NCI-H1694 (cell line): ENCODE measurements around the gene OSTF1.

Experiments
- DNase-seq: peaks from one replicate; lab custom pipeline; 2025; lab: John Stamatoyannopoulos, UW

OSTF1 gene

DNA sequence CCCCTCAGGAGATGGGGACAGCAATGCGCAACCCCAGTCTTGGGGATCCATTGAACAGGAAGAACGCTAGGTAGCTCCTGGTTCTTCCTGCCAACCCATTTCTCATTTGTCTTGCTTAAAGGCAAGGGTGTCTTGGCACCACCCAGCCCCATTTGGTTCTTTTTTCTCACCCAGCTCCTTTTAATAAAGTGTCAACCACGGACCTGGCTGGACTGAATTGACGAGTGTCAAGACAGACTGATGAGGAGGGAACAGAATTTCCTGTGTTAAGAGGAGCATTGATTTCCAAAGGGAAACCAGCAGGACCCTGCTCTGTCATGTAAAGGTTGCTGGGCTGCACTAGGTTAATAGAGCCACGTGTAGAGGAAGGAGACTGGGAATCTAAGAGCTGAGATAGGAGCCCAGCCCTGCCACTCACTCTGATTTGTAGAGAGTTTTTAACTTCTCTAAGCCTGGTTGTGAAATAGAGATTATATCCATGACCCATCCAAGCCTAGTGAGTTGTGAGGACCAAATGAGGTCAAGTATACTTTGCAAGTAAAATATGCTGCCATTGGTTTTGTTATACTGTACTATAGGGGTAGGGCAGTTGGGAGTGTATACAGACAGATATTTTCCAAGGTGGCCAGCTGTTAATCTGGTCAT, 33.7 kb downstream of the OSTF1 start:
- DNase-seq, result no peak

DNA sequence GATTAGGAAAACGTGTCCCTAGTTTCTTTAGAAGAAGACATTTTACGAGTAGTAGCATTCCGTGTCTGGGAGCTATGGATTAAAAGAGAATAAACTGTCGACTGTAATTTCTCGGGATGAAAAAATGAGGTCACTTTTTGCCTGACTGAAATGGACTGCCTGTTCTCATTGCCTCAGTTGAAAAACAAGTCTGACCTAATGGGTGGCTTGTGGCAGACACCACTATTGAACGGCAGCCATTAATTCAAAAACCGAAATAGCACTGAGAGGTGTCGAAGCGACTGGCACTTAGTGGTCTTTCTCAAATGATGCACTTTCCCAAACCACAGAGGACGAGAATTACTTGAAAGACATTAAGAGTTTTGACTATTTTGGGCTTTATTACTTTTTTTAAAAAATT, 35.4 kb downstream of the OSTF1 start:
- no peak for DNase-seq

- no peak for DNase-seq
Observed at GRCh38 chr9:75128535-75128934, 40.2 kb downstream of the OSTF1 start.

DNA sequence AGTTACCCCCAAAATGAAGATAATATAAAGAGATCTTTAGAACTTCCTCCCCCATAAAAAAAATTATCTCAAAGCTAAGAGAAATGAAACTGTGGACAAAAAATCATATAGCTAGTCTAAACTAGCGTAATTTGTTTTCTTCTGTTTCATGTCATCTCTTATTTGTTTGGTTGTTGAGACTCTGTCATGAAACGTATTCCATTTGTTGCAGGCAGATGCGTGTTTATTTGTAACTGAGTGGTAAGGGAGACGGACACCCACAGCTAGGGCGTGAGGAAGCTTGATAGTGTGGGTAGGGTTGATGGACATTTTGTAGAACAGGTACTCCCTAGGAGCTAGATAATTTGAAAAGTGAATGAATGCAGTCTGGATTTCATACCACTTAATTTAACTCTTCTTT, 41.9 kb downstream of the OSTF1 start:
- DNase-seq, result no peak

- DNase-seq, result no peak
Observed at GRCh38 chr9:75130621-75131230, 42.4 kb downstream of the OSTF1 start.

DNA sequence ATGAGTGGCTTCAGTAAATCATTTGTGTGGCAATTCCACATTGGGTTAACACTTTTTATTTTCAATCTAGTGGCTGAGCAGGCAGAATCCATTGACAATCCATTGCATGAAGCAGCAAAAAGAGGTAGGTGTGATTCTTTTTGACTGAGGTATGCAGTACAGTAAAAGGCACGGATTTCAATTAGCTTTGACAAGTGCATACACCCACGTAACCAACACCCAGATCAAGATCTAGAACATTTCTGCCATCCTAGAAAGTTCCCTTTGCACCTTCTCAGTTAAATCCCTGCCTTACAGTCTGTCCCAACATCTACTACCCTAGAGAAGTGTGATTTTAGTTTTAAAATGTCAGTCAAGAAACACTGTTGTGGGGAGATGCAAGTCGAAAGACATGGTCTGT, 43.4 kb downstream of the OSTF1 start:
- no peak for DNase-seq

DNA sequence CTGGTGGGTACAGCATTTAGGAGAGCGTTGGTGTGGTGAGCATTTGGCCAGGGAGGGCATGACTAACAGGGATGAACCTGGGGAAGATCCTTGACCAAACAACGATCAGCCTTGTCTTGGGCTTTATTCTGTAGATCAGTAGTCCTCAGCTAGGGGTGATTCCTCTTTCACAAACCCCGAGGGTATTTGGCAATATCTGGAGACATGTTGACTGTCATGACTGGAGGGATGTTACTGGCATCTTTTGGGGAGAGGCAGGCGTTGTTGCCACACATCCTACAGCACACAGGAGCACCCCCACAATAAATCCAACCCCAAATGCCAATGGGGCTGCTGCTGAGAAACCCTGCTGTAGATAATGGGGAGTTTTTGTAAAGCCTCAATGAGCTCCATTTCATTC, 43.9 kb downstream of the OSTF1 start:
- DNase-seq, result no peak

- DNase-seq, result no peak
Observed at GRCh38 chr9:75133396-75133795, 45.1 kb downstream of the OSTF1 start.

GRCh38 chr9:75134495-75134894, 46.2 kb downstream of the OSTF1 start:
- no peak for DNase-seq

DNA sequence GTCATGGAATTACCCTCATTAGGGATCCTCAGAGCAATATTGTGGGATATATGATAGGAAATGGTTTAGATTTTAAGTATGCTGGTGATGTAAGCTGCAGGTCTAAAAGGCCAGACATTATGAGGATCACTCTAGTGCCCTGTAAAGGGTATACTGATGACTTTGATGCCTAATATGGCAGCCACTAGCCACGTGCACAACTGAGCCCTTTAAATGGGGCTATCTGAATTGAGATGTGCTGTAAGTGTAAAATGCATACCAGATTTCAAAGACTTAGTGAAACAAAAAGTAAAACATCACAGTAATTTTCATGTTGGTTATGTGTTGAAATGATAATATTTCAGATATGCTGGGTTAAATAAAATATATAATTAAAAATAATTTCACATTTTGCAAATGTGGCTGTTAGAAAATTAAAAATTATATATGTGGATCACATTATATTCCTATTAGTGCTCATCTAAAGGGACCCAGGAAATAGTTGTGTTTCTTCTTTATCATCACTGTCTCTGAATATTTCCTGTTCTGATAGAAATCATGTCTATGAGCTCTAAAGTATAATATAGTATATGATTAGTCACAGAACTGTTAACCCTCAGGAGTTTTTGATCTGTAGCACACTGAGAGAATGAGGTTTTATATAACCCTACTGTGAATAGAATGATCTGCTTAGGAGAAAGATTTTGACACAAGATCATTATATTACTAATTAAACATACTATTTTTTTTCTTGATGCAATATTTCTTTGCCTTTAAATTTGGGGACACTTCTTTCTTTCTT, 50.1 kb downstream of the OSTF1 start:
- DNase-seq, result no peak

GRCh38 chr9:75139201-75139600, 50.9 kb downstream of the OSTF1 start:
- no peak for DNase-seq

GRCh38 chr9:75140261-75140660, 51.9 kb downstream of the OSTF1 start:
- no peak for DNase-seq

DNA sequence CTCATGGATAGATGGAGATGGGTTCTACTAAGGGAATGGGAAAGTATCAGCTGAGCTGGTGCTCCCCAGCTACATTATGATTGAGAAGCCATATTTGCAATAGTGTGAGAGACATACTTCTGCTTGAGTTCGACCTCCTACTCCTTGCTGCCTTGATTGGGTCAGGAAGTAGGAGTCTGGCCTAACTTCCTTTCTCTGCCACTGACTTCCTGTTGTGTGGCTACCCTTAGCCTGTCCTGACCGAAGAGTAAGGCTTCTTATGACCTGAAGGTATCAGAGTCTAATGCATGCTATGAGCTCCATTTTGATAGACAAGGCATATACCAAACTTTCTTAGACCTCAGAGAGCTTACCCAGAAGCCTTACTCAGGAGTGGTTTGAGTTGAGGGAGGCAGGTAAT, 53.9 kb downstream of the OSTF1 start:
- no peak for DNase-seq

- DNase-seq, result no peak
Observed at GRCh38 chr9:75146229-75146628, 57.9 kb downstream of the OSTF1 start.

GRCh38 chr9:75147638-75148037, 59.3 kb downstream of the OSTF1 start:
- DNase-seq, result no peak

DNA sequence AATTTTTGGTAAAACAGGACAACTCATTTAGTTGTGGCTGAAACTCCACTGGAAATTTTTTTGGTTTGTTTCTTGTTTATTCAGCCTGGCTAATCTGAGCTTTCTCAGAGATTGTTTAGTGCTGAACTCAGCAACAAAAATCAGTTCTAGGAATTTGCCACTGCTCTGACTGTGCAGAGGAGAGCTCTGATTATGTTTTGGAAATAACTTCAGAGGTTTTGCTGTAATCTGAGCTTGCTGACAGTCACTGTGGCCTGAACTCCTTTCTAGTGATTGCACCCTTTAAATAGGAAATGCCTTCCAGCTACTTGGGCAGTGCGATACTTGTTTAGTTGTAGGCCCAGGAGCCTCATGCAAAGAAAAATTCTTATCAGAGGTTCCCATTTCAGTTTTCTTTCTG, 60.2 kb downstream of the OSTF1 start:
- DNase-seq, result no peak

- no peak for DNase-seq
Observed at GRCh38 chr9:75149841-75150241, 61.5 kb downstream of the OSTF1 start.

DNA sequence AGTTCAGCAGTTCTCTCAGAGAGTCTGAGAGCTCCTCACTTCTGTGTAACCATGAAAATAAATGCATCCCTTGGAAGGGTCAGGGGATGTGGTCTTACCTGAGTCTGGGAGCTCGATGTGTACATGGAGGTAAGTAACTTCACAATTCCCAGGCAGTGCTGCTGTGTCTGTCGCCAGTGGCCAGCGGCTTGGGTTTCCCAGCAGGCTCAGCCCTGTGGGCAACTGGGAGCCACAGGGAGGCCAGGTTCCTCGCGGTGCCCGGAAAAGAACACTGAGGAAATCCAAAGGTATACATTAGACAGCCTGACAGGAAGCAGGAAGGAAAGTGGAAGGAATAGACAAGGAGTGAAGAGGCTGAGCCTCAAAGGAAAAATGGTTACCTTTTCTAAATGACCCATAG, 62.2 kb downstream of the OSTF1 start:
- no peak for DNase-seq

DNA sequence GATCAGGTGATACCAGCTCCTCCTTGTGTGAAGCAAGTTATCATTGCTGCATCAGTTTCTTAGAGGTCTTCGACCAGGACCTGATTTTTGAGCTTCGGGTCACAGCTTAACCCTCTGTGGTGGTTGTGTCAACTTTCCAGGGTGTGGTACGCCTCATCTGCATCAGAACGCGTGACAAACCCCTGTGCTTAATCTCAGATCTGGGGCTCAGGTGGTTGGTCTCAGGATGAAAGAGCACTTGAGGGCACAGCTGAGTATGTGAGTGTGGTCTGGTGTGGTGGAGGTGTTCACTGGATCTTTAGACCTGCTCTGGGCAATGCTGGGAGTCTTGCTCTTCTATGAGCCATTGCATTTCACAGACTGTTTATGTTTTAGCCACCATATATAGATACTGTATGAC, 64.1 kb downstream of the OSTF1 start:
- DNase-seq, result no peak

DNA sequence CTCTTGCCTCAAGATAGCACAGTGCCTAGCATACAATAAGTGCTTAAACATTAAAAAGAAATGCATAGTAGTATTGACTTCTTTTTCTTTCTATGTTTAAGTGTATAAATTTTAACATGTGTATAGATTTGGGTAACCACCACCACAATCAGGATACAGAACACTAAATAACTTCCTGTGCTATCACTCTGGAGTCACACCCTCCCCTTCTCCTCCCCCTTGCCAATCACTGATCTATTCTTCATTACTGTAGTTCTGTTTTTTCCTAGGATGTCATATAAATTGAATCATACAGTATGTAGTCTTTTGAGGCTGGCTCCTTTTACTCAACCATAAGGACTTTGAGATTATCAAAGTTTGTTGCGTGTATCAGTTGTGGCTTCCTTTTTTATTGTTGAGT, 68.5 kb downstream of the OSTF1 start:
- no peak for DNase-seq

GRCh38 chr9:75161116-75161857, 73.0 kb downstream of the OSTF1 start:
- no peak for DNase-seq

DNA sequence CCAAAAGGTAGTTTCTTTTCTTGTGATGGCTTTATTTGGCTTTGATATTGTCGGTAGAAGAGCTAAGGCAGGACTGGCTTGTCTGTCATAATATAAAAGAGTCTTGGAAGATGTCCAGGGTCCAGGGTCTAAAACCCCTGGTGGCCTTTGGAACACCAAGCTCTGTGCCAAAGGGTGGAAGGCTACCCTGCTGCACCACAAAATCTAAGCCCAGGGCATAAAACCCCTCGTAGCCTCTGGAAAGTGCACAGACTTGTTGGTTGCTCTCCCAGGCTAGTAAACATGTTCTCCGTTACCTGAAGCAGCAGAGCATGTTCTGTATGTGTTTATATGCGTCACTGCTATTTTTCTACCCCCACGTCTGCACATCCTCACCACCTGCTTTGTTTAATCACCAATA, 75.5 kb downstream of the OSTF1 start:
- no peak for DNase-seq

GRCh38 chr9:75164573-75164972, 76.3 kb downstream of the OSTF1 start:
- DNase-seq, result no peak
